ENCODE data around the gene HSP90AB1. TPM values are rescaled to one million over a fixed set of nuclear protein-coding genes. Genes with fewer than 3 reads are reported as not detected.

The HSP90AB1 gene
- total RNA-seq, 1 experiment from 2014 or later: 1,986 TPM

- no peak within 1 kb of the TSS for H2BK15ac ChIP-seq (ENCODE audit: low read depth, low read length)
- H3K23me2 ChIP-seq (ENCODE audit: insufficient read length, low read depth, low read length, poor library complexity, severe bottlenecking): peaks cover 6% of the 10 kb centered on the region
- peak within 1 kb of the TSS; percentile 84 for H3K14ac ChIP-seq (ENCODE audit: insufficient read depth, low read length)
- peak within 1 kb of the TSS; percentile 68 for H3K9ac ChIP-seq (ENCODE audit: extremely low read depth, insufficient read length, low read length)
- no peak within 1 kb of the TSS for H2BK12ac ChIP-seq (ENCODE audit: insufficient read length, low read depth, low read length)
- H4K5ac ChIP-seq (ENCODE audit: insufficient read length, low read depth, low read length): no peak within 1 kb of the TSS
- H2BK5ac ChIP-seq (ENCODE audit: insufficient read length, low read length): no peak within 1 kb of the TSS
- Mint-ChIP-seq H3K4me1 (peaks cover 35% of the 10 kb centered on the region in 2 experiments), H3K36me3 (ENCODE audit: insufficient read depth in 1 of 3, low read depth in 3 of 3) (peaks cover 20 to 58% (median 43%) of the 10 kb centered on the region in 3 experiments), H3K27me3 (ENCODE audit: low read depth) (peaks cover 11% of the 10 kb centered on the region), H3K27ac (peak within 1 kb of the TSS; percentile 85 to 98 (median 92)), H3K9me3 (no peaks in the 10 kb centered on the region), H3K4me3 (peak within 1 kb of the TSS; percentile 88 to 90)
- no peak within 1 kb of the TSS for H3K4ac ChIP-seq (ENCODE audit: low read depth, low read length)
- no peak within 1 kb of the TSS for H2AK5ac ChIP-seq (ENCODE audit: insufficient read length, low read length)
- peak; percentile 83 for DNase-seq
- no peak within 1 kb of the TSS for H2BK20ac ChIP-seq (ENCODE audit: low read depth, low read length, poor library complexity, severe bottlenecking)
- H3K27me3 ChIP-seq (ENCODE audit: insufficient read depth, low read length): no peaks in the 10 kb centered on the region
- H3T11ph ChIP-seq (ENCODE audit: low read length): no peak within 1 kb of the TSS
- no peaks in the 10 kb centered on the region for H3K79me2 ChIP-seq (ENCODE audit: insufficient read depth, low read length)
- peak; percentile 73 for TF ChIP-seq CTCF (conservative IDR thresholded peaks at IDR 0.05)
- no peak within 1 kb of the TSS for H3K56ac ChIP-seq (ENCODE audit: insufficient read length, low read depth, low read length)
- H3K18ac ChIP-seq (ENCODE audit: insufficient read length, low read depth, low read length): peak within 1 kb of the TSS; percentile 65
- H4K91ac ChIP-seq (ENCODE audit: insufficient read length, low read depth, low read length): no peak within 1 kb of the TSS
- H3K4me2 ChIP-seq (ENCODE audit: insufficient read depth, insufficient read length, low read length): peak within 1 kb of the TSS; percentile 90
- H2AFZ ChIP-seq (ENCODE audit: low read length): no peak within 1 kb of the TSS
- H3K23ac ChIP-seq (ENCODE audit: insufficient read length, low read depth, low read length): no peak within 1 kb of the TSS
- no peak within 1 kb of the TSS for H3K27ac ChIP-seq (ENCODE audit: insufficient read length, low read depth, low read length)
- H3K9me3 ChIP-seq (ENCODE audit: control insufficient read depth, low read depth, low read length): no peaks in the 10 kb centered on the region
- H3K79me1 ChIP-seq (ENCODE audit: insufficient read depth, low read depth, low read length, poor library complexity, severe bottlenecking): no peaks in the 10 kb centered on the region
- no CpG with 5 or more reads among the region's 80 CpGs for WGBS (ENCODE audit: extremely low coverage, insufficient read length, low lambda C conversion rate)
- H4K8ac ChIP-seq (replicated peaks; ENCODE audit: insufficient read length, low read depth, low read length): no peak within 1 kb of the TSS
- H3K4me1 ChIP-seq (ENCODE audit: insufficient read depth, low read length): no peaks in the 10 kb centered on the region; the same call in 1 of the 2 replicates
- no peaks in the 10 kb centered on the region for H4K20me1 ChIP-seq (ENCODE audit: control insufficient read depth, insufficient read depth, insufficient read length)
- no peak within 1 kb of the TSS for H2BK120ac ChIP-seq (ENCODE audit: low read depth, low read length, poor library complexity, severe bottlenecking)
These were observed 10.3 kb downstream of the HSP90AB1 start, which contains the start of gene SLC35B2 for GRCh38 chr6:44257025-44257752. Gene SLC35B2, minus strand, starts transcription at chr6:44257528. Its CDS starts 118 bp downstream, at chr6:44257410.
